PFSK-1 (cell line): ENCODE measurements around the gene MINDY4B.

ENCODE experiments used
- FOXP2 ChIP-seq: optimal IDR thresholded peaks from 2 replicates; pipeline ENCODE3; 2011; ENCODE audit warnings: borderline replicate concordance, control low read depth, inconsistent platforms; ENCODE audit not compliant: insufficient read depth; ENCODE audit errors: extremely low read length, extremely low read depth
- POLR2AphosphoS5 ChIP-seq: IDR thresholded peaks from 2 replicates; pipeline ENCODE4 v1.6.1; 2012; ENCODE audit warnings: low read depth, mild to moderate bottlenecking, control low read depth, low read length, moderate library complexity
- REST ChIP-seq, 2 experiments: IDR thresholded peaks; 2 replicates each; pipeline versions ENCODE4 v1.6.1 to v1.8.0; 2011 to 2012; ENCODE audit warnings: low read depth in 2 of 2, low read length in 2 of 2, control low read depth in 1 of 2, inconsistent platforms in 1 of 2, mild to moderate bottlenecking in 1 of 2, moderate library complexity in 1 of 2; ENCODE audit not compliant: insufficient read depth in 1 of 2
- SIN3A ChIP-seq: IDR thresholded peaks from 2 replicates; pipeline ENCODE4 v1.6.1; 2012; ENCODE audit warnings: mild to moderate bottlenecking, low read length, moderate library complexity, borderline replicate concordance; ENCODE audit not compliant: insufficient read depth
- TAF1 ChIP-seq: IDR thresholded peaks from 2 replicates; pipeline ENCODE4 v1.6.1; 2012; ENCODE audit warnings: low read length, control low read depth, borderline replicate concordance; ENCODE audit not compliant: insufficient read depth

MINDY4B gene

GRCh38 chr3:150878290-150878689 is 26.9 kb downstream of the MINDY4B start:
- TF ChIP-seq POLR2AphosphoS5 (no peak), SIN3A (no peak), FOXP2 (no peak), TAF1 (no peak), REST (IDR thresholded peaks at IDR 0.05; ENCODE audit: insufficient read depth in 1 of 2, low read depth in 2 of 2, low read length in 2 of 2) (no peak)

- TF ChIP-seq POLR2AphosphoS5: no peak
- no peak for TF ChIP-seq TAF1
- no peak for TF ChIP-seq SIN3A
- no peak for TF ChIP-seq FOXP2
- no peak for TF ChIP-seq REST (IDR thresholded peaks at IDR 0.05; ENCODE audit: insufficient read depth in 1 of 2, low read depth in 2 of 2, low read length in 2 of 2)
Measured at GRCh38 chr3:150877303-150877702, 27.9 kb downstream of the MINDY4B start.

- TF ChIP-seq SIN3A (no peak), POLR2AphosphoS5 (no peak)
Measured at GRCh38 chr3:150876611-150877265, 28.5 kb downstream of the MINDY4B start.

- no peak for TF ChIP-seq REST (IDR thresholded peaks at IDR 0.05; ENCODE audit: insufficient read depth in 1 of 2, low read depth in 2 of 2, low read length in 2 of 2)
- TF ChIP-seq TAF1: no peak
- no peak for TF ChIP-seq SIN3A
- no peak for TF ChIP-seq POLR2AphosphoS5
- no peak for TF ChIP-seq FOXP2
Measured at GRCh38 chr3:150875548-150875947, 29.7 kb downstream of the MINDY4B start.

GRCh38 chr3:150874666-150875219 is 30.5 kb downstream of the MINDY4B start:
- TF ChIP-seq TAF1: no peak
- no peak for TF ChIP-seq POLR2AphosphoS5
- no peak for TF ChIP-seq SIN3A
- no peak for TF ChIP-seq FOXP2
- TF ChIP-seq REST (IDR thresholded peaks at IDR 0.05; ENCODE audit: insufficient read depth in 1 of 2, low read depth in 2 of 2, low read length in 2 of 2): no peak
